BE2C (cell line): Measurements from ENCODE around the gene PCSK2.

ENCODE experiments used
- DNase-seq: peaks from one replicate; pipeline ENCODE4 v3.0.0-alpha.2; 2020
- H3K27me3 ChIP-seq: fragments of 250-450 bp; sonication (Bioruptor Pico); 2 replicates; pipeline ENCODE4 v1.5.1; 2020; ENCODE audit warnings: mild to moderate bottlenecking
- H3K36me3 ChIP-seq: fragments of 250-450 bp; sonication (Bioruptor Pico); 2 replicates; pipeline ENCODE4 v1.5.1; 2020; ENCODE audit warnings: mild to moderate bottlenecking
- H3K4me1 ChIP-seq: fragments of 250-450 bp; sonication (Bioruptor Pico); 2 replicates; pipeline ENCODE4 v1.5.1; 2020
- H3K4me3 ChIP-seq: 2 replicates; pipeline ENCODE4 v1.5.1; 2011; ENCODE audit warnings: low read depth, low read length
- H3K9me3 ChIP-seq: fragments of 250-450 bp; sonication (Bioruptor Pico); 2 replicates; pipeline ENCODE4 v1.5.1; 2020
- CTCF ChIP-seq: IDR thresholded peaks from 2 replicates; pipeline ENCODE4 v1.5.1; 2012; ENCODE audit warnings: mild to moderate bottlenecking, low read depth, low read length

The PCSK2 gene

GRCh38 chr20:17365831-17366230, 139.0 kb downstream of the PCSK2 start:
- H3K27me3 ChIP-seq: peaks cover 6% of the 10 kb centered on the region; the same call in 1 of the 2 replicates
- no peaks in the 10 kb centered on the region for H3K9me3 ChIP-seq
- no peak for DNase-seq
- no peak overlapping the region for H3K4me3 ChIP-seq
- no peaks in the 10 kb centered on the region for H3K36me3 ChIP-seq
- TF ChIP-seq CTCF: no peak
- H3K4me1 ChIP-seq: no peaks in the 10 kb centered on the region

GRCh38 chr20:17369506-17369905, 142.7 kb downstream of the PCSK2 start:
- Histone ChIP-seq H3K9me3 (no peaks in the 10 kb centered on the region), H3K4me3 (no peak overlapping the region), H3K4me1 (no peaks in the 10 kb centered on the region), H3K27me3 (peaks cover 6% of the 10 kb centered on the region; the same call in 1 of the 2 replicates), H3K36me3 (no peaks in the 10 kb centered on the region)
- no peak for TF ChIP-seq CTCF
- DNase-seq: no peak

GRCh38 chr20:17372806-17373440, 146.1 kb downstream of the PCSK2 start:
- Histone ChIP-seq H3K4me1 (no peaks in the 10 kb centered on the region), H3K4me3 (no peak overlapping the region), H3K36me3 (no peaks in the 10 kb centered on the region), H3K9me3 (no peaks in the 10 kb centered on the region), H3K27me3 (no peaks in the 10 kb centered on the region)
- DNase-seq: no peak
- TF ChIP-seq CTCF: no peak

GRCh38 chr20:17374086-17374485, 147.2 kb downstream of the PCSK2 start:
- Histone ChIP-seq H3K9me3 (no peaks in the 10 kb centered on the region), H3K27me3 (no peaks in the 10 kb centered on the region), H3K36me3 (no peaks in the 10 kb centered on the region), H3K4me3 (no peak overlapping the region), H3K4me1 (no peaks in the 10 kb centered on the region)
- DNase-seq: no peak
- TF ChIP-seq CTCF: no peak

- H3K36me3 ChIP-seq: no peaks in the 10 kb centered on the region
- H3K9me3 ChIP-seq: no peaks in the 10 kb centered on the region
- H3K4me3 ChIP-seq: no peak overlapping the region
- TF ChIP-seq CTCF: no peak
- DNase-seq: no peak
- no peaks in the 10 kb centered on the region for H3K4me1 ChIP-seq
- no peaks in the 10 kb centered on the region for H3K27me3 ChIP-seq
Measured at GRCh38 chr20:17376031-17376430, 149.2 kb downstream of the PCSK2 start.

- H3K36me3 ChIP-seq: no peaks in the 10 kb centered on the region
- H3K4me1 ChIP-seq: no peaks in the 10 kb centered on the region
- no peaks in the 10 kb centered on the region for H3K27me3 ChIP-seq
- no peak for TF ChIP-seq CTCF
- no peak overlapping the region for H3K4me3 ChIP-seq
- H3K9me3 ChIP-seq: no peaks in the 10 kb centered on the region
- no peak for DNase-seq
Measured at GRCh38 chr20:17377231-17377630, 150.4 kb downstream of the PCSK2 start.
